Vagina (tissue), 2 donors: ENCODE data around the gene NUP98. TPM values are rescaled to one million over a fixed set of nuclear protein-coding genes. Genes with fewer than 3 reads are reported as not detected.

Source experiments
- DNase-seq, 2 donors: peaks; one replicate each; pipeline ENCODE4 v3.0.0-alpha.2; 2017; ENCODE audit errors: extremely low spot score in 2 of 2
- H3K27ac ChIP-seq: fragments of 200-600 bp; sonication (generic); one replicate; pipeline ENCODE4 v1.5.1; 2019
- H3K27me3 ChIP-seq: fragments of 200-600 bp; sonication (generic); one replicate; pipeline ENCODE4 v1.5.1; 2019
- H3K36me3 ChIP-seq, 2 donors: fragments of 200-600 bp; sonication (generic); one replicate each; pipeline ENCODE4 v1.5.1; 2017 to 2019
- H3K4me1 ChIP-seq: fragments of 200-600 bp; sonication (generic); one replicate; pipeline ENCODE4 v1.5.1; 2019
- H3K4me3 ChIP-seq, 2 donors: fragments of 200-600 bp; sonication (generic); 1 replicate in 1 of 2; 2 replicates in 1 of 2; pipeline ENCODE4 v1.5.1; 2016 to 2019
- H3K9me3 ChIP-seq: fragments of 200-600 bp; sonication (generic); one replicate; pipeline ENCODE4 v1.5.1; 2019
- CTCF ChIP-seq, 3 experiments: fragments of 450-650 bp in 2 of 3; fragments of 200-600 bp in 1 of 3; sonication (generic) in 1 of 3; IDR thresholded peaks; one replicate each; pipeline ENCODE4 v1.5.1; 2017 to 2019; ENCODE audit warnings: antibody characterized with exemption in 3 of 3, mild to moderate bottlenecking in 2 of 3, moderate library complexity in 2 of 3
- POLR2A ChIP-seq, 2 donors: fragments of 450-650 bp; IDR thresholded peaks; one replicate each; pipeline ENCODE4 v1.6.1; 2017; ENCODE audit warnings: antibody characterized with exemption in 2 of 2, mild to moderate bottlenecking in 2 of 2, moderate library complexity in 2 of 2
- POLR2AphosphoS5 ChIP-seq, 2 donors: sonication (generic); formaldehyde crosslinking; IDR thresholded peaks; one replicate each; pipeline ENCODE4 v1.9.0; 2017; ENCODE audit warnings: antibody characterized with exemption in 2 of 2, mild to moderate bottlenecking in 2 of 2, low read depth in 1 of 2; ENCODE audit not compliant: insufficient read depth in 1 of 2
- intact Hi-C: fragments of 100-400 bp; cut with DNase I; formaldehyde crosslinking; loops from one replicate; pipeline ENCODE4 v1.15.1; 2023
- total RNA-seq: library from RNA; depleted of rRNA; stranded (reverse); fragments of >200 nt; gene quantifications from one replicate; pipeline ENCODE4 v1.2.3, GENCODE V29; 2016

The NUP98 gene
- total RNA-seq, 1 donor from 2014 or later, result 110 TPM

GRCh38 chr11:3738723-3739122 is 58.6 kb downstream of the NUP98 start:
- TF ChIP-seq POLR2AphosphoS5 (IDR thresholded peaks at IDR 0.05; ENCODE audit: insufficient read depth in 1 of 2, low read depth in 1 of 2) (no peak), POLR2A (IDR thresholded peaks at IDR 0.05) (no peak), CTCF (IDR thresholded peaks at IDR 0.05) (no peak)
- Histone ChIP-seq H3K27me3 (no peaks in the 10 kb centered on the region), H3K27ac (no peak overlapping the region), H3K36me3 (peaks cover 0 to 58% of the 10 kb centered on the region in 2 donors), H3K4me3 (no peak overlapping the region), H3K4me1 (no peaks in the 10 kb centered on the region), H3K9me3 (no peaks in the 10 kb centered on the region)
- intact Hi-C loops, result no loop called here
- DNase-seq, result no peak

GRCh38 chr11:3738241-3738640 is 59.1 kb downstream of the NUP98 start:
- no peak overlapping the region for H3K27ac ChIP-seq
- H3K9me3 ChIP-seq, result no peaks in the 10 kb centered on the region
- H3K4me1 ChIP-seq, result no peaks in the 10 kb centered on the region
- intact Hi-C loops, result no loop called here
- no peaks in the 10 kb centered on the region for H3K27me3 ChIP-seq
- DNase-seq, result no peak
- H3K4me3 ChIP-seq, result no peak overlapping the region
- peaks cover 0 to 60% of the 10 kb centered on the region in 2 donors for H3K36me3 ChIP-seq
- no peak for TF ChIP-seq POLR2A (IDR thresholded peaks at IDR 0.05)
- TF ChIP-seq CTCF (IDR thresholded peaks at IDR 0.05), result no peak
- TF ChIP-seq POLR2AphosphoS5 (IDR thresholded peaks at IDR 0.05; ENCODE audit: insufficient read depth in 1 of 2, low read depth in 1 of 2), result no peak

GRCh38 chr11:3737386-3737933 is 59.9 kb downstream of the NUP98 start:
- Histone ChIP-seq H3K36me3 (peaks cover 0 to 66% of the 10 kb centered on the region in 2 donors), H3K27me3 (no peaks in the 10 kb centered on the region), H3K27ac (no peak overlapping the region), H3K9me3 (no peaks in the 10 kb centered on the region), H3K4me1 (no peaks in the 10 kb centered on the region), H3K4me3 (no peak overlapping the region)
- DNase-seq, result no peak
- intact Hi-C loops, result no loop called here
- TF ChIP-seq CTCF (IDR thresholded peaks at IDR 0.05), result no peak
- TF ChIP-seq POLR2AphosphoS5 (IDR thresholded peaks at IDR 0.05; ENCODE audit: insufficient read depth in 1 of 2, low read depth in 1 of 2), result no peak
- TF ChIP-seq POLR2A (IDR thresholded peaks at IDR 0.05), result no peak

GRCh38 chr11:3736816-3737215 is 60.5 kb downstream of the NUP98 start:
- Histone ChIP-seq H3K27me3 (no peaks in the 10 kb centered on the region), H3K27ac (no peak overlapping the region), H3K4me3 (no peak overlapping the region), H3K36me3 (peaks cover 0 to 64% of the 10 kb centered on the region in 2 donors), H3K4me1 (no peaks in the 10 kb centered on the region), H3K9me3 (no peaks in the 10 kb centered on the region)
- TF ChIP-seq POLR2AphosphoS5 (IDR thresholded peaks at IDR 0.05; ENCODE audit: insufficient read depth in 1 of 2, low read depth in 1 of 2), result no peak
- TF ChIP-seq POLR2A (IDR thresholded peaks at IDR 0.05), result no peak
- no peak for TF ChIP-seq CTCF (IDR thresholded peaks at IDR 0.05)
- intact Hi-C loops, result no loop called here
- DNase-seq, result no peak

GRCh38 chr11:3735827-3736226 is 61.5 kb downstream of the NUP98 start:
- Histone ChIP-seq H3K9me3 (no peaks in the 10 kb centered on the region), H3K4me1 (no peaks in the 10 kb centered on the region), H3K27me3 (no peaks in the 10 kb centered on the region), H3K36me3 (peaks cover 2 to 62% of the 10 kb centered on the region in 2 donors), H3K4me3 (no peak overlapping the region), H3K27ac (no peak overlapping the region)
- intact Hi-C loops, result no loop called here
- TF ChIP-seq CTCF (IDR thresholded peaks at IDR 0.05) (no peak), POLR2AphosphoS5 (IDR thresholded peaks at IDR 0.05; ENCODE audit: insufficient read depth in 1 of 2, low read depth in 1 of 2) (no peak), POLR2A (IDR thresholded peaks at IDR 0.05) (no peak)
- no peak for DNase-seq
